Adrenal gland (tissue), 5 donors: Measurements from ENCODE around the gene KCNG4.

Experiments
- CTCF ChIP-seq, 6 experiments: fragments of 450-650 bp in 4 of 6; fragments of 200-600 bp in 2 of 6; sonication (generic) in 1 of 6; IDR thresholded peaks; 1 replicate in 5 of 6; 2 replicates in 1 of 6; pipeline versions ENCODE4 v1.5.1 to v1.8.0; 2016 to 2021; ENCODE audit warnings: antibody characterized with exemption in 6 of 6, mild to moderate bottlenecking in 2 of 6, moderate library complexity in 1 of 6
- POLR2A ChIP-seq, 2 donors: fragments of 450-650 bp; IDR thresholded peaks; one replicate each; pipeline ENCODE4 v1.6.1; 2017; ENCODE audit warnings: antibody characterized with exemption in 2 of 2, mild to moderate bottlenecking in 2 of 2, moderate library complexity in 1 of 2
- donor health status: DM: no; HTN: no; CAD: no.

DNA sequence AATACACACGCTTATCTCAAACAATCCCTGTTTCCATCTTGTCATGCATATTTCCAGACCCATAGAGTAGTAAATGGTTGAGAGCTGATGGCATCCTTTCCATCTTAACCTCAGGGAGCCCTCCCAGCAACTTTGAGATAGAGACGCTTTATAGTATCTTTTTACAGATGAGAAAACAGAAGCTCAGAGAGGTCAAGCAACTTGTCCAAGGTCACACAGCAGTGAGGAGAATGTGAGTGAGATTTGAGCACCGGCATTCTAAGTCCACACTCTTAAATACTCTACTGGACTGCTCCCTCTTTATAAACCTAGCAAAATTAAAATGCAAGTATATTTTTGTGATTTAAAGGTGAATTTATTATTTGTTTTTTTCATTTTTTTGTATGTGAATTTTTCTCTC is 19.9 kb upstream of the KCNG4 start:
- TF ChIP-seq CTCF (IDR thresholded peaks at IDR 0.05), result no peak
- no peak for TF ChIP-seq POLR2A (IDR thresholded peaks at IDR 0.05)
